HCT116 (cell line): ENCODE data around the gene HSPA2. TPM values are rescaled to one million over a fixed set of nuclear protein-coding genes. Genes with fewer than 3 reads are reported as not detected.

Experiments used
- ATAC-seq: fragments of 200-7000 bp; cut with Tn5 transposase; 2 replicates; pipeline ENCODE4 v1.9.1; 2020; ENCODE audit warnings: mild to moderate bottlenecking, moderate library complexity
- BruUV-seq: library from RNA; stranded (reverse); fragments of 400-500 nt; replicated peaks from 2 replicates; lab custom pipeline; 2021; lab: Mats Ljungman, UMichigan
- CTCF ChIA-PET: fragments of 300-600 bp; sonication (Branson Sonifier 250); formaldehyde crosslinking; loops from one replicate; lab custom pipeline; 2021; ENCODE audit warnings: antibody characterized with exemption; lab: Charles Lee
- POLR2A ChIA-PET: fragments of 300-600, 350-600 bp; sonication (Branson Sonifier 250); formaldehyde crosslinking; loops from one replicate; lab custom pipeline; 2021; ENCODE audit warnings: antibody characterized with exemption; lab: Charles Lee
- RAD21 ChIA-PET, 2 experiments: fragments of 300-600 bp; sonication (Branson Sonifier 250); formaldehyde crosslinking; loops; one replicate each; lab custom pipeline; 2023; ENCODE audit warnings: low total read pairs in 2 of 2; ENCODE audit not compliant: uncharacterized antibody in 2 of 2, unreplicated experiment in 2 of 2, low non-redundant PET in 1 of 2; lab: Charles Lee
- DNase-seq: peaks from one replicate; pipeline ENCODE4 v3.0.0-alpha.2; 2010; ENCODE audit warnings: low read depth, low spot score
- H2AFZ ChIP-seq: fragments of 200-600 bp; shearing (Covaris generic), sonication (generic); 2 replicates; pipeline ENCODE4 v1.6.1; 2017; ENCODE audit warnings: low read depth, mixed run types, mixed read lengths, antibody characterized with exemption, low read length; ENCODE audit not compliant: poor library complexity, severe bottlenecking
- H3K27ac ChIP-seq: 2 replicates; pipeline ENCODE4 v1.5.1; 2012; ENCODE audit warnings: low read depth, low read length
- H3K27me3 ChIP-seq: fragments of 200-600 bp; sonication (generic); 2 replicates; pipeline ENCODE4 v1.6.1; 2016; ENCODE audit warnings: mixed run types, low read length, mixed read lengths; ENCODE audit not compliant: insufficient read depth
- H3K36me3 ChIP-seq, 2 experiments: fragments of 200-500 bp in 1 of 2; fragments of 200-600 bp in 1 of 2; sonication (Bioruptor generic) in 1 of 2; sonication (generic) in 1 of 2; 2 replicates each; pipeline versions ENCODE4 v1.5.1 to v1.6.1; 2014 to 2016; ENCODE audit warnings: low read length in 2 of 2, inconsistent platforms in 1 of 2, mixed read lengths in 1 of 2, mixed run types in 1 of 2; ENCODE audit not compliant: insufficient read depth in 2 of 2, control insufficient read depth in 1 of 2
- H3K4me1 ChIP-seq, 2 experiments: fragments of 200-600 bp in 1 of 2; sonication (generic) in 1 of 2; 2 replicates each; pipeline versions ENCODE4 v1.5.1 to v1.6.1; 2012 to 2017; ENCODE audit warnings: low read length in 2 of 2, inconsistent platforms in 1 of 2, mild to moderate bottlenecking in 1 of 2, mixed read lengths in 1 of 2, mixed run types in 1 of 2, moderate library complexity in 1 of 2; ENCODE audit not compliant: insufficient read depth in 2 of 2, control insufficient read depth in 1 of 2
- H3K4me2 ChIP-seq: fragments of 200-600 bp; sonication (generic); 2 replicates; pipeline ENCODE4 v1.6.1; 2017; ENCODE audit warnings: mixed run types, low read length, mixed read lengths
- H3K4me3 ChIP-seq, 2 experiments: fragments of 200-600 bp in 1 of 2; sonication (generic) in 1 of 2; replicated peaks in 1 of 2; 2 replicates each; pipeline ENCODE4 v1.5.1; 2011 to 2016; ENCODE audit warnings: low read length in 2 of 2, control low read depth in 1 of 2, low read depth in 1 of 2, mild to moderate bottlenecking in 1 of 2, mixed read lengths in 1 of 2, mixed run types in 1 of 2
- H3K79me2 ChIP-seq: fragments of 200-600 bp; sonication (generic); 2 replicates; pipeline ENCODE4 v1.6.1; 2017; ENCODE audit warnings: mild to moderate bottlenecking, mixed run types, low read length, moderate library complexity, mixed read lengths; ENCODE audit not compliant: insufficient read depth
- H3K9ac ChIP-seq: fragments of 200-600 bp; sonication (generic); 2 replicates; pipeline ENCODE4 v1.6.1; 2016; ENCODE audit warnings: low read length, mixed read lengths
- H3K9me2 ChIP-seq: fragments of 200-600 bp; sonication (generic), shearing (Covaris generic); 2 replicates; pipeline ENCODE4 v1.6.1; 2017; ENCODE audit warnings: mixed run types, mild to moderate bottlenecking, moderate library complexity; ENCODE audit not compliant: insufficient read depth
- H3K9me3 ChIP-seq, 2 experiments: fragments of 200-500 bp in 1 of 2; fragments of 200-600 bp in 1 of 2; sonication (Bioruptor generic) in 1 of 2; sonication (generic) in 1 of 2; 2 replicates each; pipeline ENCODE4 v1.6.1; 2014 to 2017; ENCODE audit warnings: low read length in 2 of 2, mixed read lengths in 2 of 2, inconsistent platforms in 1 of 2, low read depth in 1 of 2, mild to moderate bottlenecking in 1 of 2, mixed run types in 1 of 2, moderate library complexity in 1 of 2; ENCODE audit not compliant: control insufficient read depth in 1 of 2, insufficient read depth in 1 of 2
- H4K20me1 ChIP-seq: fragments of 200-600 bp; sonication (generic), shearing (Covaris generic); 2 replicates; pipeline ENCODE4 v1.6.1; 2017; ENCODE audit warnings: mixed run types, mild to moderate bottlenecking, moderate library complexity; ENCODE audit not compliant: insufficient read depth
- EZH2 ChIP-seq: fragments of 200-600 bp; sonication (generic); IDR thresholded peaks from 2 replicates; pipeline ENCODE4 v1.6.1; 2017; ENCODE audit warnings: antibody characterized with exemption, mixed run types
- EZH2phosphoT487 ChIP-seq: fragments of 200-600 bp; IDR thresholded peaks from 2 replicates; pipeline ENCODE4 v1.6.1; 2018; ENCODE audit warnings: antibody characterized with exemption, borderline replicate concordance
- FOSL1 ChIP-seq: IDR thresholded peaks from 2 replicates; pipeline ENCODE4 v1.6.1; 2012; ENCODE audit warnings: low read depth
- POLR2A ChIP-seq: IDR thresholded peaks from 2 replicates; pipeline ENCODE4 v1.7.0; 2011; ENCODE audit warnings: borderline replicate concordance; ENCODE audit not compliant: insufficient read depth, insufficient read length; ENCODE audit errors: extremely low read depth
- RAD21 ChIP-seq: IDR thresholded peaks from 2 replicates; pipeline ENCODE4 v1.6.1; 2012; ENCODE audit warnings: low read depth, mild to moderate bottlenecking
- SP1 ChIP-seq: IDR thresholded peaks from 2 replicates; pipeline ENCODE4 v1.6.1; 2012; ENCODE audit warnings: low read depth
- SRF ChIP-seq: IDR thresholded peaks from 2 replicates; pipeline ENCODE4 v1.6.1; 2012; ENCODE audit warnings: low read depth
- TCF7L2 ChIP-seq: IDR thresholded peaks from 2 replicates; pipeline ENCODE4 v1.7.0; 2011; ENCODE audit warnings: borderline replicate concordance, inconsistent platforms; ENCODE audit not compliant: insufficient read depth, insufficient read length; ENCODE audit errors: extremely low read depth
- ZNF274 ChIP-seq: fragments of 200-500 bp; sonication (Bioruptor generic); IDR thresholded peaks from 2 replicates; pipeline ENCODE4 v1.6.1; 2014; ENCODE audit warnings: mild to moderate bottlenecking, low read depth, low read length, inconsistent platforms
- intact Hi-C: fragments of 100-400 bp; cut with micrococcal nuclease; formaldehyde crosslinking; loops from 2 replicates; pipeline ENCODE4 v1.10.0; 2022
- total RNA-seq: library from RNA; stranded (reverse); gene quantifications from one replicate; pipeline ENCODE4 v1.2.1, GENCODE V29; 2021; ENCODE audit not compliant: unreplicated experiment
- TF ChIP-seq, protein P1 (sequence below): IDR thresholded peaks from 2 replicates; pipeline ENCODE4 v1.6.1; 2012; ENCODE audit warnings: low read depth
- TF ChIP-seq, protein P2 (sequence below): IDR thresholded peaks from 2 replicates; pipeline ENCODE4 v1.6.1; 2012

HSPA2 gene
- total RNA-seq, 1 experiment from 2014 or later, result 2.5 TPM

DNA sequence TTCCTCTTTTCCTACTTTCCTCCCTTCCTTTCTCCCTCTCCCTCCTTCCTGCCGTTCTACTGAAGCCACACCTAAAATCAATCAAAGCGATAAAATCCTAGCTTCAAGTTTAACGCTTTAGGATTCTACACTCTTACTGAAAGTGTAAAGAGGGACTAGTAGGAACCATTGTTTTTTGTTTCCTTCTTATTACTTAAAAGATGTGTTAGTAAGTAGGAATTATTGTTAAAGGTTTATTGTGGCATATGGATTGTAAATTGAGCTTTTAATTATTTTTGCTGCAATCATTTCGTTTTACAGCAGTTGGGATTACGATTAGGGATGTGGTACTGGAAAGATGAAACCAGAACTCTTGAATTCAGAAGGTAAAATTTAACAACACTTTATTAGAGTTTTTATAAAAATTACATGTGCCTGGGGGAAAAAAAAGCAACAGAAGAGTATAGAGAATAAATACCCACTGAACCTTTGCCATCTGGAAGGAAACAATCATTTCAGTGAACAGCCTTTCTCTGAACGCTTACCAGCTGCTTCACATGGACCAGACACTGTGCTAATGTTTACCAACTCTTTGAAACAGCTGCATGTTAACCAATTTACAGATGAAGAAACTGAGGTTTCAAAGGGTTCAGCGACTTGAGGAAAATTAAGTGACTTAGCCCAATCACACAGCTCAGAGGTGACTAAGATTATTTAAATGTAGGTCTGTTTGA is 10.2 kb downstream of the HSPA2 start:
- no peak overlapping the region for H2AFZ ChIP-seq
- H3K79me2 ChIP-seq, result no peaks in the 10 kb centered on the region

More for the DNA sequence above, 10.2 kb downstream of the HSPA2 start:
- ChIA-PET CTCF (no interaction called here), RAD21 (no interaction called here), POLR2A (no interaction called here)
- H3K9me3 ChIP-seq, result no peaks in the 10 kb centered on the region
- no peak overlapping the region for H3K4me2 ChIP-seq
- intact Hi-C loops, result no loop called here
- DNase-seq (no peak), ATAC-seq (no peak)
- no peaks in the 10 kb centered on the region for H3K27me3 ChIP-seq
- no peaks in the 10 kb centered on the region for H3K9me2 ChIP-seq
- no peaks in the 10 kb centered on the region for H3K36me3 ChIP-seq
- no TSS peak for BruUV-seq
- H3K9ac ChIP-seq, result no peak overlapping the region
- TF ChIP-seq EZH2phosphoT487, result no peak
- no peak for TF ChIP-seq SP1
- no peak for TF ChIP-seq FOSL1
- TF ChIP-seq POLR2A, result no peak
- TF ChIP-seq TCF7L2, result no peak
- TF ChIP-seq EZH2, result no peak
- TF ChIP-seq, protein P1, sequence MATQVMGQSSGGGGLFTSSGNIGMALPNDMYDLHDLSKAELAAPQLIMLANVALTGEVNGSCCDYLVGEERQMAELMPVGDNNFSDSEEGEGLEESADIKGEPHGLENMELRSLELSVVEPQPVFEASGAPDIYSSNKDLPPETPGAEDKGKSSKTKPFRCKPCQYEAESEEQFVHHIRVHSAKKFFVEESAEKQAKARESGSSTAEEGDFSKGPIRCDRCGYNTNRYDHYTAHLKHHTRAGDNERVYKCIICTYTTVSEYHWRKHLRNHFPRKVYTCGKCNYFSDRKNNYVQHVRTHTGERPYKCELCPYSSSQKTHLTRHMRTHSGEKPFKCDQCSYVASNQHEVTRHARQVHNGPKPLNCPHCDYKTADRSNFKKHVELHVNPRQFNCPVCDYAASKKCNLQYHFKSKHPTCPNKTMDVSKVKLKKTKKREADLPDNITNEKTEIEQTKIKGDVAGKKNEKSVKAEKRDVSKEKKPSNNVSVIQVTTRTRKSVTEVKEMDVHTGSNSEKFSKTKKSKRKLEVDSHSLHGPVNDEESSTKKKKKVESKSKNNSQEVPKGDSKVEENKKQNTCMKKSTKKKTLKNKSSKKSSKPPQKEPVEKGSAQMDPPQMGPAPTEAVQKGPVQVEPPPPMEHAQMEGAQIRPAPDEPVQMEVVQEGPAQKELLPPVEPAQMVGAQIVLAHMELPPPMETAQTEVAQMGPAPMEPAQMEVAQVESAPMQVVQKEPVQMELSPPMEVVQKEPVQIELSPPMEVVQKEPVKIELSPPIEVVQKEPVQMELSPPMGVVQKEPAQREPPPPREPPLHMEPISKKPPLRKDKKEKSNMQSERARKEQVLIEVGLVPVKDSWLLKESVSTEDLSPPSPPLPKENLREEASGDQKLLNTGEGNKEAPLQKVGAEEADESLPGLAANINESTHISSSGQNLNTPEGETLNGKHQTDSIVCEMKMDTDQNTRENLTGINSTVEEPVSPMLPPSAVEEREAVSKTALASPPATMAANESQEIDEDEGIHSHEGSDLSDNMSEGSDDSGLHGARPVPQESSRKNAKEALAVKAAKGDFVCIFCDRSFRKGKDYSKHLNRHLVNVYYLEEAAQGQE, result no peak
- no peak for TF ChIP-seq SRF
- TF ChIP-seq ZNF274, result no peak
- TF ChIP-seq, protein P2, sequence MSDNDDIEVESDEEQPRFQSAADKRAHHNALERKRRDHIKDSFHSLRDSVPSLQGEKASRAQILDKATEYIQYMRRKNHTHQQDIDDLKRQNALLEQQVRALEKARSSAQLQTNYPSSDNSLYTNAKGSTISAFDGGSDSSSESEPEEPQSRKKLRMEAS, result no peak
- TF ChIP-seq RAD21, result no peak
- H4K20me1 ChIP-seq, result no peaks in the 10 kb centered on the region
- H3K4me3 ChIP-seq, result no peak overlapping the region
- H3K4me1 ChIP-seq, result no peaks in the 10 kb centered on the region
- H3K27ac ChIP-seq, result no peak overlapping the region
